NCI-H2081 (cell line): ENCODE data around the gene MSI1.
A peak's percentile ranks its signal among the peaks of the same experiment; 100 is the strongest.

Experiments used
- DNase-seq, 2 experiments: peaks; one replicate each; lab custom pipeline; 2025; lab: John Stamatoyannopoulos, UW

The MSI1 gene

GRCh38 chr12:120377611-120378010 is 8.6 kb upstream of the MSI1 start:
- no peak for DNase-seq

- DNase-seq, result no peak
These were observed 8.1 kb upstream of the MSI1 start for GRCh38 chr12:120376934-120377572.

- DNase-seq, result no peak
These were observed 7.5 kb upstream of the MSI1 start for GRCh38 chr12:120376416-120376815.

GRCh38 chr12:120376009-120376408 is 7.0 kb upstream of the MSI1 start:
- DNase-seq, result no peak

- DNase-seq, result no peak
These were observed 4.7 kb upstream of the MSI1 start for GRCh38 chr12:120373683-120374082.

GRCh38 chr12:120370343-120371243 is 1.6 kb upstream of the MSI1 start:
- DNase-seq, result no peak

- no peak for DNase-seq
These were observed 809 bp upstream of the MSI1 start for GRCh38 chr12:120369603-120370342.

- DNase-seq, result no peak
These were observed 808 bp downstream of the MSI1 start for GRCh38 chr12:120367924-120368788.

GRCh38 chr12:120367233-120367923 is 1.6 kb downstream of the MSI1 start:
- no peak for DNase-seq

- no peak for DNase-seq
These were observed 2.1 kb downstream of the MSI1 start for GRCh38 chr12:120366845-120367232.

GRCh38 chr12:120366341-120366705 is 2.6 kb downstream of the MSI1 start:
- no peak for DNase-seq

GRCh38 chr12:120365675-120366340 is 3.2 kb downstream of the MSI1 start:
- DNase-seq, result no peak

GRCh38 chr12:120364487-120364886 is 4.5 kb downstream of the MSI1 start:
- no peak for DNase-seq

- DNase-seq, result no peak
These were observed 5.6 kb downstream of the MSI1 start for GRCh38 chr12:120363274-120363855.

- no peak for DNase-seq
These were observed 6.3 kb downstream of the MSI1 start for GRCh38 chr12:120362516-120363273.

- peak; percentile 97 to 98 for DNase-seq
These were observed 7.3 kb downstream of the MSI1 start for GRCh38 chr12:120361506-120362208.

GRCh38 chr12:120359128-120359527 is 9.8 kb downstream of the MSI1 start:
- no peak for DNase-seq

GRCh38 chr12:120358412-120359100 is 10.4 kb downstream of the MSI1 start:
- DNase-seq, result no peak
